HG03039 (cell line): ENCODE data around the gene TBX2.

Experiments
- ATAC-seq: cut with Tn5 transposase; IDR thresholded peaks from one replicate; pipeline ENCODE4 v1.9.1; 2021; ENCODE audit warnings: mild to moderate bottlenecking, moderate library complexity; ENCODE audit not compliant: unreplicated experiment

TBX2 gene

DNA sequence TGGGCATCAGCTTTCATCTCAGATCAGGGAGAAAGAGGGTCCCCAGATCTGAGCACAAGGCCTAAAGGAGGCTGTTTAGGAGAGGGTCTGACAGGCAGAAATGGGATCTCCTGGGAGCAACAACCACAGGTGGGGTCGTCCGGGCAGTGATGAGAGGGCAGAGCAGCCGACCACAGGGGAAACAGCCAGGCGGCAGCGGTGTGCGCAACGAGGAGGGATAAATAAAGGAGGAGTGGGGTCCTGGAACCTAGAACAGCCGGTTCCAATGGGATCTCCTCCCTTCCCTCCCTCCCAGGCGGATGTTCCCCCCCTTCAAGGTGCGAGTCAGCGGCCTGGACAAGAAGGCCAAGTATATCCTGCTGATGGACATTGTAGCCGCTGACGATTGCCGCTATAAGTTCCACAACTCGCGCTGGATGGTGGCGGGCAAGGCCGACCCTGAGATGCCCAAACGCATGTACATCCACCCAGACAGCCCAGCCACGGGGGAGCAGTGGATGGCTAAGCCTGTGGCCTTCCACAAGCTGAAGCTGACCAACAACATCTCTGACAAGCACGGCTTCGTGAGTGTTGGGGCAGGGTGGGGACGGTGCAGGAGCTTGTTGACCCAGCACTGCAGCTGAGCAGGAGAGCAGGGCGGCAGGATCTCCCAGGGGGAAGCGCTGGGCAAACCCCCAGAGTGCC is 1.9 kb downstream of the TBX2 start:
- no peak for ATAC-seq

DNA sequence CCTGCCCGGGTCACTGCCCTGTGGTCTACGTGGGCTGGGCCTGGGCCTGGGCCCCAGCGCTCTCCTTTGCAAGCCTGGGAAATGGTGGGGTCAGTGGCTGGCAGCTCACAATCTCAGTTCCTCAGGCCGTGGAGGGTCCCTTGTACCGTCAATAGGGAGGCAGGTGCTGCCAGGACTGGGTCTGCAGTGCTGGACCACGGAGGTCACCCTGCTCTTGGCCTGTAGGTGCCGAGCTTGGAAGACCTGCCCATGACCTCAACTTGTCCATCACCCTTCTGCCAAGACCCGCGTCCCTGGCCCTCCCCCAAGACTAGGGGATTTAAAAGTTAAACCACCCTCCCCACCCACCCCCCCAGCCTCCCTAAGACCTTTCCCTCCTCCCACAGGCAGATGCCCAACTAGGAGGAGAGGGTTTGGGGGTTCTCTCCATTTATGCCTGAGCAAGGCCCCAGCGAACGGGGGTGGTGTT is 2.5 kb downstream of the TBX2 start:
- no peak for ATAC-seq

DNA sequence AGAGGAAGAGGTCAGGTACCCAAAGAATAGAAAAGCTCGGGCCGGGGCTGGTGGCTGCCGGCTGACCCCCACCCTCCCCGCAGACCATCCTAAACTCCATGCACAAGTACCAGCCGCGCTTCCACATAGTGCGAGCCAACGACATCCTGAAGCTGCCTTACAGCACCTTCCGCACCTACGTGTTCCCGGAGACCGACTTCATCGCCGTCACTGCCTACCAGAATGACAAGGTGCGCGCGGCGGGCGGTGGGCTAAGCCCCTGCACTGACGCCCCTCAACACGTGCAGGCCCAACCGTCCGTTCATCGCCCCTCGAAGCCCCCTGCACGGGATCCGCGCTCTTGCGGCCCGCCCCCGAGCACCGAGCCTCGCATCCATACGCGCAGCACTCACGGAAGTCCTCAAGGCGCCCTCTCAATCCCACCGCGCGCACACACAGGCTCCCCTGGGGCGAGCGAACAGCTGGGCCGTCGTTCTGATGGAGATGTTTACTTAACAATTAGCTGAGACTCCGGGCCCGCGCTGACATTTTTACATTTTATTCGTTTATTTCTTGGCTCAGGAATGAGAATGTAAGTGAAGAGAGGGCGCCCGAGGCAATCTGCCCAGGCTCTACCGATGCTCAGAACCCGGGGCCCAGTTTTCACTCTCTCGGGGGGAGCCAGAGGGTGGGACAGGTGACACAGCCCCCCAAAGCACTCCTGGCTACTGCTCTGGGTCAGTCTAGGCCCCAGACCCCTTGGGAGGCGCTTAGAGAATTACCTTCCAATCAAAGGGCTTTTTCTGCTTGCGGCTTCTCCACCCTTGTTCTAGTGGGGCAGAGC is 3.5 kb downstream of the TBX2 start:
- ATAC-seq = no peak

GRCh38 chr17:61403801-61404662 is 4.4 kb downstream of the TBX2 start:
- no peak for ATAC-seq

DNA sequence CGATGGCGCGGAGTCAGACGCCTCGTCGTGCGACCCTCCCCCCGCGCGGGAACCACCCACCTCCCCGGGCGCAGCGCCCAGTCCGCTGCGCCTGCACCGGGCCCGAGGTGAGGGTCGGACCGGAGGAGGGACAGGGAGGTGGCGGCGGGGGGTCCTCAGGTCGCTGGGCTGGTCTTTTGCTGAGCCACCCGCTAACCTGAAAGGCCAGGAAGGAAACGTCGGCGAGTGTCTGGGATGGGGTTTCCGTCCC is 4.9 kb downstream of the TBX2 start:
- no peak for ATAC-seq

DNA sequence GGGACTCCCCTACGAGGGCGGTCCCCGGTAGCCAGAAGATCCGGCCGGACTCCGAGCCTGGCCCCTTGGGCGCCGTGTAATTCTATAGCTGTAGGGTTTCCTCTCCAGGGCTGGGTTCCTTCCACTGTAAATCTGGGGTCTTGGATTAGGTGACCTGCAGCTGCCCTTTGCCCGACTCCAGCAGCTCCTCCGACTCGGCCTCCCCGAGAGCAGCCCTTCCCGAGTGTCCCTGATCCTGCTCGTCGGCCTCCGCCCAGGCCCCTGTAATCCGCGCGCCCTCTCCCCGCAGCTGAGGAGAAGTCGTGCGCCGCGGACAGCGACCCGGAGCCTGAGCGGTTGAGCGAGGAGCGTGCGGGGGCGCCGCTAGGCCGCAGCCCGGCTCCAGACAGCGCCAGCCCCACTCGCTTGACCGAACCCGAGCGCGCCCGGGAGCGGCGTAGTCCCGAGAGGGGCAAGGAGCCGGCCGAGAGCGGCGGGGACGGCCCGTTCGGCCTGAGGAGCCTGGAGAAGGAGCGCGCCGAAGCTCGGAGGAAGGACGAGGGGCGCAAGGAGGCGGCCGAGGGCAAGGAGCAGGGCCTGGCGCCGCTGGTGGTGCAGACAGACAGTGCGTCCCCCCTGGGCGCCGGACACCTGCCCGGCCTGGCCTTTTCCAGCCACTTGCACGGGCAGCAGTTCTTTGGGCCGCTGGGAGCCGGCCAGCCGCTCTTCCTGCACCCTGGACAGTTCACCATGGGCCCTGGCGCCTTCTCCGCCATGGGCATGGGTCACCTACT is 5.5 kb downstream of the TBX2 start:
- no peak for ATAC-seq

- no peak for ATAC-seq
Observed at GRCh38 chr17:61405686-61406536, 6.3 kb downstream of the TBX2 start.

DNA sequence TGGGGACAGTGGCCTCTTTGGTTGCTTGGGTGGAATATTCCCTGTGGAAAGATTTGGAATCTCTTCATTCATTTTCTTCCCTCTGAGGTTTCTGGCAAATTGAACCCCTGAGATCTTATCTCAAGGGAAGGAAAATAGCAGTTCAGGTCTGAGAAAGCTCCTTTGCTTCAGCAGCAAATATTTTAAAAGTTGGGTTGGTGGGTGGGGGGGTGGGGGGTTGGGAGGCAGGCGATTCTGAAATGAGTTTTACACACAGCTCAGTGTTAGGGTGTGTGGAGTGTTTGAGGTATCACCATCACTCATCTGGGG is 6.8 kb downstream of the TBX2 start:
- no peak for ATAC-seq

DNA sequence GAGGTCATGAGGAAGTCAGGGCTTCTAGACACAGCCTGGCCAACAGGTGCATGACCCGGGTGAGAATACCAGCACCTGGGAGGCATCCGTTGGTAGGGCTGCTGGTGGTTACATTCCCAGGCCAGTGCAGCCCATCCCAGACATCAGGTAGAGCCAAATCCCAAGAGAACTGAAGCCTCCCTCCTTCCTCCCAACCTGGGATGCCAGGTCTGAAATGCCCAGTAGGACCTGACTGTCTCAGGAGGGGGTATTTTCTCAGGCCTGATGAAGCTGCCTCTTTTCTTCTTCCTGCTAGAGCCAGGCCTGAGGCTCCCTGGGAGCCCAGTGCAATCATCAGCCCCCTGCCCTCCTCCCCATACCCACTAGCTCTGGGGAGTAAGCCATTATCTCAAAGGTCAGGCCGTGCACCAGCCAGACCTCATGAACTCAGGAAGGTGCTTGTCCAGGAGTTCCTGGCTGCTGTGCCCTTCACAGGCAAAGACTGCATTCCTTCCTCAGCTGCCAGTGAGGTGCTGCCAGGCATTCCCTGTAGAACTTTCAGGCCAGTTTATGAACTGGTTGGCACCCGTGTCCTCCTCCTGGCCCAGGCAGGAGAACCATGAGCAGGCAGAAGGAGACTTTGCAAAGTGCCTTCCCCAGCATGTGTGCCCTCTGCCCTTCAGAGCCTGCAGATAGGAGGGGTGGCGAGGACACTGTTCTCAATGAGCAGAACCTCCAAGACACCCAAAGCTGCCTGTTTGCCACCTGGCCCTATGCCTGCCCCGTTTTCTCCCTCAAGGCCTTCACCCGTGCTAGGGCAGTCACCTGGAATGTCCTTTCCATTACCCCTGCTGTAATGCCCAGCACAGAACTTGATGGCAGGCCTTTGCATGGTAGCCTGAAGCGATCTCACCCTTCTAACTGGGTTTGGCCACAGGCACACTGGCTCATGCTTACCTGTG is 7.6 kb downstream of the TBX2 start:
- ATAC-seq = no peak

DNA sequence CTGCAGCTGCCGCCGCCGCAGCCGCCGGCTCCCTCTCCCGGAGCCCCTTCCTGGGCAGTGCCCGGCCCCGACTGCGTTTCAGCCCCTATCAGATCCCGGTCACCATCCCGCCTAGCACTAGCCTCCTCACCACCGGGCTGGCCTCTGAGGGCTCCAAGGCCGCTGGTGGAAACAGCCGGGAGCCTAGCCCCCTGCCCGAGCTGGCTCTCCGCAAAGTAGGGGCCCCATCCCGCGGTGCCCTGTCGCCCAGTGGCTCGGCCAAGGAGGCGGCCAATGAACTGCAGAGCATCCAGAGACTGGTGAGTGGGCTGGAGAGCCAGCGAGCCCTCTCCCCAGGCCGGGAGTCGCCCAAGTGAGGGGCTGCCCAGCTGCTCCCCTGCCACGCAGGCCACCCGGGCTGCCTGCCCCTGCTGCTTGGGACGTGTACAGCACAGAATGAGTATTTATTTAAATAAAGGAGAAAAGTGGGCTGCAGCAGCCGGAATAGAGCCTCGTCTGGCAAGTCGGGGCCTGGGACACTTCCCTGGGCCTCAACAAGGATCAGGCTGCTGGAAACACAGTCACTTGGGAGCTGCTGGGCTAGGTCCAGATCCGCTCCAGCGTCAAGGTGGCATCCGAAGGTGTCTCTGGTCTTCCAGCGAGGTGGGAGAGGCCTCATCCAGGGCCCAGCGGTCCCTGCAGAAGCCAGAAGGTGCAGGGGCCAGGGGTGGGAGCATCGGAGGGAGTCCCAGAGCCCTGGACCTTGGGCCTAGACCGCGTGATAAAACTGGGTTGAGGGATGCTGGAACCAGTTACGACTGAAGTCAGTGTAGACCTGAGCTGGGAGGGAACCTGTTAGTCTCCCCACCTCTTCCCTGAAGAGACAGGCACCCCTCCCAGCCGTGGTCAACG is 8.8 kb downstream of the TBX2 start:
- no peak for ATAC-seq

GRCh38 chr17:61409301-61410112 is 9.9 kb downstream of the TBX2 start:
- ATAC-seq = no peak

GRCh38 chr17:61410141-61411010 is 10.7 kb downstream of the TBX2 start:
- no peak for ATAC-seq

DNA sequence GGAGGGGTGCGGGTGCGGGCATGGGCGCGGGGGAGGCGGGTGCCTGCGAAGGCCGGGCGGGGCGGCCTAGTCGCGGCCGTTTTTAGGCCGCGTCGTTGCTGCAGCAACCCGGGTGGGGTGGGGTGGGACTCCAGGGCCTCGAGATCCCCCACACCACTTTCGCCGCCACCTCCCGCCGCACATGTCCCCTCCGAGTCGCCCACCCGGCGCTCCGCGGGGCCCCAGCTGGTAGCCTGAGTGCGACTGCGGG is 11.3 kb downstream of the TBX2 start:
- no peak for ATAC-seq

DNA sequence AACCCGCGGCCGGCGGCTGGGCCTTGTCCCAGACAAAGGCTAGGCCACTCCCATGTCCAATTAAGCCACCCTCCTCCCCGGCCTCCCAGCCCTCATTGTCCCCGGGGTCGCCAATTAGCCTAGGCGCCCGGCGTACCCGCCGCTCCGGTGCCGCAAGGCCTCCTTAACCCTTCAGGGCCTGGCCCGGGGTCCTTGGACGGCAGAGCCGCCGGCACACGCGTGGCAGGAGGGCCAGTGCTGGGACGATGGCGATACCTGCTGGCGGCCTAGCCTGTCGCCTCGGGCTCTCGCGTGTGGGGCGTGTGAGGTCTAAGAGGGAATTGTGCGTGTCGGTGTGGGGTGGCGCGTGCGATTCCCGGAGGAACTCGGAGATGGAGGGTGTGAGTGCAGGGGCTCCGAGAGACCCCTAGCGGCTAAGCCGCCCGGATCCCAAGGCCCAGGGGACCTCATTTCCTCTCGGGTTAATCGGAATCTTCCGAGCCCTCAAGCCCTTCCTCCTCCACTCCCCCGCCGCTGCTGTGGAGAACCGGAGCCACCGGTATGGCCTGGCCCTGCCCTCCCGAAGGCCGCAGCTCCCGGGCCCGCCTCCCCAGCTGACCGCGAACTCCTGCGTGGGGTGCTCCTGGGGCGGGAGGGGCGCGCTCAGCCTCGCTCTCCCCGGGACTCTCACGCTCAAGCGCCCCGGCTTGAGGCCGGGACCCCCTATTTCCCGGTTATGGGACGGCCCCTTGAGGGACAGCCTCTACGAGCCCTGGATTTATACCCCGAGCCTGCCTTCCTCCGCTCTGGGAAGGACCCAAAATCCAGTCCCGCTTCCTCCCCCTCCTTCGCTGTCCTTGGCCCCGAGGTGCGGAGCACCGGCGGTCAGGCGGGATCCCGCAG is 11.9 kb downstream of the TBX2 start:
- no peak for ATAC-seq

DNA sequence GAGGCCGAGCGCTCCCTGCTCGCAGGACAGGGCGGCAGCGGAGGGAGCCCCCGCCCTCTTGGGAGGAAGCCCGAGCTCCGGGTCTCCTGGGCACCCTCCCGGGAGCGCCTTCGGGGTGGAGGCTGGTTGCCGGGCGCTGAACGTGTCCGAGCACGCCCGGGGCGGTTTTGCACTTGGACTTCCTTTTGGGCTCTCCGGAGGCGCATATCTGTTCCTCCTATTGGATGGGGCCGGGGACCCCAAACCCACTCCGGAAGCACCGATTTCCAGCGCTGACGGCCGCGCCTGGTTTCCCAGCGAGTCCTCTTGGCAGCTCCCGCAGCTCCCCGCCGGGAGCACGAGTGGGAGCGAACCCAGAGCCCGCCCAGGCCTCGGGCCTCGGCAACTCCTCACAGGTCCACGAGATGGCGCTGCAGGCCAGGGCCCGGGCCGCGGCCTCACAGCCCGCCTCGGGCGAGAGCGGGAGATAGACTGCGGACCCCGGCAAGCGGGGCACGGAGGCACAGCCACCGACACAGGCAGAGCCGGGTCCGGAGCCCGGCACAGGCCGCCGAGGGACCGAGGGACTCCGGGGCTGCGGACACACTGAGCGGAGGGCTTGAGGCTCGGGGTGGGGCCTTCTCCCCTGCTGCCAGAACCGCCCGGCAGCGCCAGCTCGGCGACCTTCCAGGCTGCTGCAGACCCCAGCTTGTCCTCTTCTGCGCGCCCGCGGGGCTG is 12.7 kb downstream of the TBX2 start:
- ATAC-seq = peak; percentile 58
